Natural killer cell (primary cell): ENCODE measurements around the gene MYH11. TPM values are rescaled to one million over a fixed set of nuclear protein-coding genes. Genes with fewer than 3 reads are reported as not detected.

Experiments
- ATAC-seq, 3 donors: fragments of 150-1000 bp in 2 of 3; fragments of 200-7000 bp in 1 of 3; cut with Tn5 transposase; 1 replicate in 1 of 3; 2 replicates in 2 of 3; pipeline ENCODE4 v1.10.0; 2021; ENCODE audit warnings: mild to moderate bottlenecking in 2 of 3, moderate library complexity in 2 of 3
- DNase-seq, 2 donors: peaks; one replicate each; pipeline versions ENCODE4 v3.0.0 to v3.0.0-alpha.2; 2013 to 2021; ENCODE audit warnings: mixed read lengths in 1 of 2
- H3K27ac ChIP-seq: one replicate; pipeline ENCODE4 v1.5.1; 2013; ENCODE audit warnings: mild to moderate bottlenecking, low read length
- H3K27me3 ChIP-seq: one replicate; pipeline ENCODE4 v1.6.1; 2013; ENCODE audit warnings: low read length; ENCODE audit not compliant: control insufficient read depth, insufficient read depth
- H3K36me3 ChIP-seq: one replicate; pipeline ENCODE4 v1.6.1; 2013; ENCODE audit warnings: low read length; ENCODE audit not compliant: control insufficient read depth, insufficient read depth
- H3K4me1 ChIP-seq: one replicate; pipeline ENCODE4 v1.6.1; 2013; ENCODE audit warnings: low read length; ENCODE audit not compliant: control insufficient read depth, insufficient read depth
- H3K4me3 ChIP-seq: one replicate; pipeline ENCODE4 v1.5.1; 2013; ENCODE audit warnings: low read length
- H3K9me3 ChIP-seq: one replicate; pipeline ENCODE4 v1.6.1; 2013; ENCODE audit warnings: low read length; ENCODE audit not compliant: control insufficient read depth, insufficient read depth
- H3K27ac Mint-ChIP-seq, 2 donors: one replicate each; pipeline ENCODE4 v1.8.0; 2022; ENCODE audit warnings: mild to moderate bottlenecking in 2 of 2, mixed read lengths in 2 of 2, moderate library complexity in 1 of 2
- H3K27me3 Mint-ChIP-seq, 2 donors: one replicate each; pipeline ENCODE4 v1.8.0; 2022; ENCODE audit warnings: low read depth in 2 of 2, mixed read lengths in 2 of 2
- H3K36me3 Mint-ChIP-seq: one replicate; pipeline ENCODE4 v1.8.0; 2022; ENCODE audit warnings: mixed read lengths
- H3K4me1 Mint-ChIP-seq, 2 donors: one replicate each; pipeline ENCODE4 v1.8.0; 2022; ENCODE audit warnings: mixed read lengths in 2 of 2
- H3K4me3 Mint-ChIP-seq: one replicate; pipeline ENCODE4 v1.8.0; 2022; ENCODE audit warnings: mild to moderate bottlenecking, moderate library complexity, mixed read lengths
- H3K9me3 Mint-ChIP-seq, 2 donors: one replicate each; pipeline ENCODE4 v1.8.0; 2022; ENCODE audit warnings: mixed read lengths in 2 of 2
- WGBS: methylation state at CpG from one replicate; pipeline ENCODE4 v1.1.7; 2013; ENCODE audit warnings: missing lambda C conversion rate; ENCODE audit not compliant: insufficient coverage; 5-methylcytosine and 5-hydroxymethylcytosine counted together
- intact Hi-C: fragments of 100-400 bp; cut with micrococcal nuclease; formaldehyde crosslinking; loops from one replicate; pipeline ENCODE4 v1.14.2; 2022
- total RNA-seq, 4 donors: library from RNA; stranded (reverse); fragments of 120-200 nt in 1 of 4; gene quantifications; one replicate each; pipeline versions ENCODE4 v1.2.3 to v1.2.4, GENCODE V29; 2013 to 2022
- TF ChIP-seq, protein P1 (sequence below): fragments of 200-600 bp; IDR thresholded peaks from one replicate; pipeline ENCODE4 v1.8.0; 2022; ENCODE audit warnings: antibody characterized with exemption

Gene MYH11
- total RNA-seq, 3 donors from 2014 or later (not counting 1 experiment from before 2014, with no cell fraction given) = 0.30 TPM; not detected in 2

DNA sequence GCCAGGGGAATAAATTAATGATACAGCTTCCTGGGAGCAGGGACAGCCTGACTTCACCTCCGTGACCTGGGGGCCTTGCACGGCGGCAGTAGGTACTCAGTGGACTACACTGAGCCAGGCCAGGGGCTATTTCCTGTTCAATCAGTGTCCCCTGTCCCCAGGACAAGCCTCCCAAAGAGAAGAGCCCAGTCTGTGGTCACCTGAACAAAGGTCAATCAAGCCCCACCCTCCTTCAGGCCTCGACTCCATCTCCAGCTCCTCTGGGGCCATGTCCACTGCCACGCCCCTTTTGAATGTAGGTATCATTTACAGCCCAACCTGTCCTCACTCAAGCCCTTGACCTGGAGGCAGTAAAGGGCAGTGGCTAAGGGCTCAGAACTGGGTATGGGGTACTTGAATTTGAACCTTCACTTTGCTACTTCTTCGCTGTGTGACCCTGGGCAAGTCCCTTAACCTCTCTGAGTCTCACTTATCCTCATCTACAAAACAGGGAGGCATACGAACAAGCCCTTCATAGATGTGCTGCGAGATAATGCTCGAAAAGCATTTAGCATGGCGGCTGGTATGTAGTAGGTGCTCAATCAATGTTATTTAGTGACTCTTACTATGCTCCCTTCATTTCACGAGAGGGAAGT lies 29.0 kb downstream of the MYH11 start:
- no peaks in the 10 kb centered on the region for H3K27me3 ChIP-seq
- H3K9me3 Mint-ChIP-seq = no peaks in the 10 kb centered on the region
- H3K36me3 ChIP-seq = no peaks in the 10 kb centered on the region
- H3K4me1 ChIP-seq = no peaks in the 10 kb centered on the region
- no peak overlapping the region for H3K4me3 Mint-ChIP-seq
- H3K9me3 ChIP-seq = no peaks in the 10 kb centered on the region
- H3K4me3 ChIP-seq = no peak overlapping the region
- H3K27me3 Mint-ChIP-seq = no peaks in the 10 kb centered on the region
- intact Hi-C loops = no loop called here
- H3K27ac Mint-ChIP-seq = no peak overlapping the region
- H3K36me3 Mint-ChIP-seq = no peaks in the 10 kb centered on the region
- H3K4me1 Mint-ChIP-seq = no peaks in the 10 kb centered on the region
- no peak overlapping the region for H3K27ac ChIP-seq
- DNase-seq (no peak), ATAC-seq (no peak)
- TF ChIP-seq, protein P1, sequence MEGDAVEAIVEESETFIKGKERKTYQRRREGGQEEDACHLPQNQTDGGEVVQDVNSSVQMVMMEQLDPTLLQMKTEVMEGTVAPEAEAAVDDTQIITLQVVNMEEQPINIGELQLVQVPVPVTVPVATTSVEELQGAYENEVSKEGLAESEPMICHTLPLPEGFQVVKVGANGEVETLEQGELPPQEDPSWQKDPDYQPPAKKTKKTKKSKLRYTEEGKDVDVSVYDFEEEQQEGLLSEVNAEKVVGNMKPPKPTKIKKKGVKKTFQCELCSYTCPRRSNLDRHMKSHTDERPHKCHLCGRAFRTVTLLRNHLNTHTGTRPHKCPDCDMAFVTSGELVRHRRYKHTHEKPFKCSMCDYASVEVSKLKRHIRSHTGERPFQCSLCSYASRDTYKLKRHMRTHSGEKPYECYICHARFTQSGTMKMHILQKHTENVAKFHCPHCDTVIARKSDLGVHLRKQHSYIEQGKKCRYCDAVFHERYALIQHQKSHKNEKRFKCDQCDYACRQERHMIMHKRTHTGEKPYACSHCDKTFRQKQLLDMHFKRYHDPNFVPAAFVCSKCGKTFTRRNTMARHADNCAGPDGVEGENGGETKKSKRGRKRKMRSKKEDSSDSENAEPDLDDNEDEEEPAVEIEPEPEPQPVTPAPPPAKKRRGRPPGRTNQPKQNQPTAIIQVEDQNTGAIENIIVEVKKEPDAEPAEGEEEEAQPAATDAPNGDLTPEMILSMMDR = no peak
- WGBS = 93% methylated on average over 11 of the region's 11 CpGs

DNA sequence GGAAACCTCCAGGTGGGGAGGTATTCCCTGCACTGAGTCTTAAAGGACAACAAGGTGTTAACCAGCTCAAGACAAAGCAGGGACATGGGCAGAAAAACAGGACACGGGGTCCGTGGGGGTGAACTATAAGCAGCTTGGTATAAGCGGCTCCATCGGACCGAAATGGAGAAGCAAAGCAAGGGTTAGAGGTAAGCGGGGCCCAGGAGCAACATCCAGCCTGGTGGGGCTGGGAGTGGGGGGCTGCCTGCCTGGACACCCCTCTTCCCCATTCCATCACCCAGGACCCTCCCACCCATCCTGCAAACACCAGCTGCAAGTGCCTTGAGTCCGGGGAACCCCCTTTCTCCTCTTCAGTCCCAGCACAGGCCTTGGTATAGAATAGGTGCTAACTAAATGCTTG lies 29.5 kb downstream of the MYH11 start:
- WGBS = 95% methylated on average over 5 of the region's 7 CpGs
- H3K27me3 Mint-ChIP-seq = no peaks in the 10 kb centered on the region

DNA sequence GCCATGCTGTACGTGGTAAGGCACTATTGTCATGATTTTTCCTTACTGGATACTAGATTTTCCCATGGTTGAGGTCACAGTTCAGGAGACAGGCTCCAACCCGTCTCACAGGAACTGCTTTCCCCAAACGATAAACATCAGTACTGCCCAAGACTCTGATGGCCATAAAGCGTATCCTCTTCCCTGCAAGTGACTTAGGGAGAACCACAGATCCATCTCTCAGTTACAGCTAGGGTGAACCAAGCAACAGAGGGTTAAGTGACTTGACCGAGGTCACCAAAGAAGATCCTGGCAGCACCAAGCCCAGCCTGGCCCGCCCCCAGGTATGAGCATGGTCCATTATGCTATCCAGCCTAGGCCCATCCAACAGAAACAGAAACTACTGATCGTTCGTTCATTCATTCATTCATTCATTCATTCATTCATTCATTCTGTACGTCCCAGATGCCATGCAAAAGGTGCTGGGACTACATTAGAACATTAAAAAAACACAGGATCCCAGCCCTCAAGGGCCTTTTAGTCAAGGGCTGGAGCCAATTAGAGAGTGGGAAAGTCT lies 31.0 kb downstream of the MYH11 start:
- Mint-ChIP-seq H3K4me1 (no peaks in the 10 kb centered on the region), H3K36me3 (no peaks in the 10 kb centered on the region), H3K4me3 (no peak overlapping the region), H3K27ac (no peak overlapping the region), H3K9me3 (no peaks in the 10 kb centered on the region), H3K27me3 (no peaks in the 10 kb centered on the region)
- DNase-seq (no peak), ATAC-seq (no peak)
- Histone ChIP-seq H3K9me3 (no peaks in the 10 kb centered on the region), H3K4me3 (no peak overlapping the region), H3K36me3 (no peaks in the 10 kb centered on the region), H3K4me1 (no peaks in the 10 kb centered on the region), H3K27me3 (no peaks in the 10 kb centered on the region), H3K27ac (no peak overlapping the region)
- TF ChIP-seq, protein P1 = no peak
- WGBS = 88% methylated on average over 9 of the region's 9 CpGs
- intact Hi-C loops = no loop called here

More for the DNA sequence above, 29.5 kb downstream of the MYH11 start:
- TF ChIP-seq, protein P1 = no peak
- Mint-ChIP-seq H3K4me3 (no peak overlapping the region), H3K27ac (no peak overlapping the region), H3K4me1 (no peaks in the 10 kb centered on the region), H3K9me3 (no peaks in the 10 kb centered on the region), H3K36me3 (no peaks in the 10 kb centered on the region)
- Histone ChIP-seq H3K4me3 (no peak overlapping the region), H3K27me3 (no peaks in the 10 kb centered on the region), H3K36me3 (no peaks in the 10 kb centered on the region), H3K9me3 (no peaks in the 10 kb centered on the region), H3K27ac (no peak overlapping the region), H3K4me1 (no peaks in the 10 kb centered on the region)
- ATAC-seq = no peak
- no peak for DNase-seq
- intact Hi-C loops = no loop called here

DNA sequence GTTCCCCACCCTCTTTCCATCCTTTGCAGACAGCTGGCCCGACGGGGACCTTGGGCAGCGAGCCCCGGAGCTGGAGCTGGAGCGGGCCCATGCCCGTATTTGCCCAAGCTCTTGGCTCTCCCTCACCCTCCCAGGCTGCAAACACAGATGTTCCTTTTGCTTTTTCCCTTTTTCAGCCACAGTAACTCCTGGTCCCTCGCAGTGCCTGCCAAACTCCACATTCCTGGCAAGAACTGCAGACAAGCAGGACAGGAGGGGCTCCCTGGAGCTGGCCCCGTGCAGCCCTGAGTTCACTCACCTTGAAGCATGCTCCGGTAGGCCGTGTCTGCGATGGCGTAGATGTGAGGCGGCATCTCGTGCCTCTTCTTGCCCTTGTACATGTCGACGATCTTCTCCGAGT lies 33.9 kb downstream of the MYH11 start:
- TF ChIP-seq, protein P1 = no peak
- no peaks in the 10 kb centered on the region for H3K9me3 Mint-ChIP-seq
- Histone ChIP-seq H3K36me3 (no peaks in the 10 kb centered on the region), H3K4me3 (no peak overlapping the region), H3K9me3 (no peaks in the 10 kb centered on the region), H3K27me3 (no peaks in the 10 kb centered on the region), H3K4me1 (no peaks in the 10 kb centered on the region), H3K27ac (no peak overlapping the region)
- DNase-seq (no peak), ATAC-seq (no peak)
- no peaks in the 10 kb centered on the region for H3K36me3 Mint-ChIP-seq
- intact Hi-C loops = loop anchor here (5.0 kb wide), 1 partner anchor 56 kb away; no protein-coding TSS in a partner anchor
- no peak overlapping the region for H3K4me3 Mint-ChIP-seq
- WGBS = 92% methylated on average over 17 of the region's 17 CpGs
- H3K27me3 Mint-ChIP-seq = peaks cover 0 to under 1% of the 10 kb centered on the region in 2 donors
- H3K4me1 Mint-ChIP-seq = no peaks in the 10 kb centered on the region
- H3K27ac Mint-ChIP-seq = no peak overlapping the region
